ENCODE measurements around the gene ELP2.

The ELP2 gene

DNA sequence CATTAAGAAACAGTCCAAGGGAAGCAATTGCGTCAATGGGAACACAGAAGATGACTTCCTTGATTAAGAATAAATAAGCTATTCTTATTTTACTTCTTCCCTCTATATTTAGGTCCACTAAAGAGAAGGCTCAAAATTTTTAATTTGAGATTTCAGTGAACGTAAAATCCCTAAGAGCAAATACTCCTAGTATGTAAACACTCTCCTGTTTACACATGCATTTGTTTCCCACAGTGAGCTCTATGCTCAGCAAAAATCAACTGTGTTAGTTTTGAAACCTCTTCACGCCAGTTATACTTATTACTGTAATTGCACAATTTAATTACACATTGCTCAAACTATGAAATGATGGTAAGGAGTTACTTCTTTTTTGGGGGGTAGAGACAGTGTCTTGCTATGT lies 9.4 kb upstream of the ELP2 start:
- in situ Hi-C loops (cut with HindIII; ENCODE audit: low sequenced_read_pairs), result no loop called here

- in situ Hi-C loops (cut with HindIII; ENCODE audit: low sequenced_read_pairs), result no loop called here
Measured at GRCh38 chr18:36124841-36125240, 4.9 kb upstream of the ELP2 start.

GRCh38 chr18:36126668-36127067 lies 3.0 kb upstream of the ELP2 start:
- in situ Hi-C loops (cut with HindIII; ENCODE audit: low sequenced_read_pairs), result no loop called here

- in situ Hi-C loops (cut with HindIII; ENCODE audit: low sequenced_read_pairs), result no loop called here
Measured at GRCh38 chr18:36127836-36128529, 1.7 kb upstream of the ELP2 start.

DNA sequence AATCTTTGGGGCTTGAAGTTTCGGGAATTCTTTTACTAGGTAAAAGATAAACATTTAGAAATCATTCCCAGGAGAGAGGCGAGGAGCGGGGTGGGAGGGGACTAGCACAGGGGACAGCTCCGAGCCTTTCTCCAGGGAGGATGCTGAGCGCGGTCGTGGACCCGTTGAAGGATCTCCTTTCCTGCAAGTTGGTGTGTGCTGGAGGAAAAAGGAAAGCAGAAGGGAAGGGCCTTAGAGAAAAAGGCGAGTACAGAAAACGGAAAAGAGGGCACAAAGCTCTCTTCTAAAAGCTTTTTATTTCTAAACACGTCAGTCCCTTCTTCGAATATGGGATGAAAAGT lies 1.2 kb upstream of the ELP2 start:
- in situ Hi-C loops (cut with HindIII; ENCODE audit: low sequenced_read_pairs), result no loop called here

DNA sequence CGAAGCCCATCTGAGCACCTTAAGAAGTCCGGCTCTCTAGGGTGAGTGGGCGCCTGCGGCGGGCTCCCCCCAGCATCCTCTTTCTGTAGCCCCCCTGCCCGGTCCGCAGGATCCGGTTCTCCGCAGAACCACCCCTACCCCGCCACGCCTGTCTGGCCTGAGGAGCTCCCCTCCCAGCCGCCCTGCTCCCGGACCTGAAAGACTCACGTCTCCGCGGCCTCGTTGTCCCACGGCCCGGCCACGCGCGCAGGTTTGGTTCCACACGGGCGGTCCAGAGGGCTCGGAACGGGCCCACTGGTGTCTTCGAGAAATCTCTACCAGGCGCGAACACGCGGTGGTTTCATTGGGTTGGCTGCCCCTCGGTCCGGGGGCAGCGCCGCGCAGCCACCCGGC lies 796 bp upstream of the ELP2 start:
- in situ Hi-C loops (cut with HindIII; ENCODE audit: low sequenced_read_pairs), result no loop called here

GRCh38 chr18:36130039-36130831 lies 536 bp downstream of the ELP2 start:
- in situ Hi-C loops (cut with HindIII; ENCODE audit: low sequenced_read_pairs), result no loop called here

DNA sequence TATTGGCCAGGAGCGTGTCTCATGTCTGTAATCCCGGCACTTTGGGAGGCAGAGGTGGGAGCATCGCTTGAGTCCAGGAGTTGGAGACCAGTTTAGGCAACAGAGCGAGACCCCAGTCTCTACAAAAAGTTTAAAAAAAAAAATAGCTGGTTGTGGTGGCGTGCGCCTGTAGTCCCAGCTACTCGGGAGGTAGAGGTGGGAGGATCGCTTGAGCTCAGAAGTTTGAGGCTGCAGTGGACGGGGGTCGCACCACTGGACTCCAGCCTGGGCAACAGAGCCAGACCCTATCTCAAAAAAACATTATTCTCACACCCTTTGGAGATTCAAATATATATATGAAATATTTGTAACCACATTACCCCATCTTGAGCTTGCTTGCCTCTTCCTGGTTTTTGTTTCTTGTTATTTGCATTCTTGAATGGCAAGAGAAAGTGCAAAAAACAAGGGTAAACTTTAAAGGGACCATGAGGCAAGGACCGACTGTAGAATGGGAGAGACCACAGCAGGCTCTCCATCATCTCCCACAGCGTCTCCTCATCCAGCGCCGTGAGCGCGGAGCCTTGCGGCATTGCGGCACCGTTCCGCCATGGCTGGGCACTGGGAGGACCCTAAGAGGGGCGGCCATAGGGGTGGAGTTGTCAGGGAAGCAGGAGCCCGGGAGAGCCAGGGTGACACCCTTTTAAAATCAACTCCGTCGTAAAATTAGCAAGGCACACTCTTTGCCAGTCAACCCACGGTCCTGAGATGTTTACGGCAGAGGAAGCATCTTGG lies 1.4 kb downstream of the ELP2 start:
- in situ Hi-C loops (cut with HindIII; ENCODE audit: low sequenced_read_pairs), result no loop called here

- in situ Hi-C loops (cut with HindIII; ENCODE audit: low sequenced_read_pairs), result no loop called here
Measured at GRCh38 chr18:36131692-36132483, 2.2 kb downstream of the ELP2 start.

- in situ Hi-C loops (cut with HindIII; ENCODE audit: low sequenced_read_pairs), result no loop called here
Measured at GRCh38 chr18:36132756-36133155, 3.1 kb downstream of the ELP2 start.

- in situ Hi-C loops (cut with HindIII; ENCODE audit: low sequenced_read_pairs), result no loop called here
Measured at GRCh38 chr18:36135264-36135663, 5.6 kb downstream of the ELP2 start.

- in situ Hi-C loops (cut with HindIII; ENCODE audit: low sequenced_read_pairs), result no loop called here
Measured at GRCh38 chr18:36139245-36139644, 9.5 kb downstream of the ELP2 start.

DNA sequence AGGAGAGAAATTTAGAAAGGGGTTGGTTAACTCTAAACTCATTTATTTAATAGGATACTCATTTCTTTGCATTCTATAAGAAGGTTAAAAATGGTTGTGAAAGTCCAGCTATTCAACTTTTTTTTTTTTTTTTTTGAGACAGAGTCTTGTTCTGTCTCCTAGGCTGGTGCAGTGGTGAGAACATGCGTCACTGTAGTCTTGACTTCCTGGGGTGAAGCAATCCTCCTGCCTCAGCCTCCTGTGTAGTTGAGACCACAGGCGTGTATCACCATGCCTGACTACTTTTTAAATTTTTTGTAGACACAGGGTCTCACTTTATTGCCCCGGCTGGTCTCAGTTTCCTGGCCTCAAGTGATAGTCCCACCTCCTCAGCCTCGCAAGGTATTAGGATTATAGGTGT lies 11.9 kb downstream of the ELP2 start:
- in situ Hi-C loops (cut with HindIII; ENCODE audit: low sequenced_read_pairs), result no loop called here

GRCh38 chr18:36142751-36143150 lies 13.1 kb downstream of the ELP2 start:
- in situ Hi-C loops (cut with HindIII; ENCODE audit: low sequenced_read_pairs), result no loop called here

GRCh38 chr18:36143391-36143790 lies 13.7 kb downstream of the ELP2 start:
- in situ Hi-C loops (cut with HindIII; ENCODE audit: low sequenced_read_pairs), result no loop called here

DNA sequence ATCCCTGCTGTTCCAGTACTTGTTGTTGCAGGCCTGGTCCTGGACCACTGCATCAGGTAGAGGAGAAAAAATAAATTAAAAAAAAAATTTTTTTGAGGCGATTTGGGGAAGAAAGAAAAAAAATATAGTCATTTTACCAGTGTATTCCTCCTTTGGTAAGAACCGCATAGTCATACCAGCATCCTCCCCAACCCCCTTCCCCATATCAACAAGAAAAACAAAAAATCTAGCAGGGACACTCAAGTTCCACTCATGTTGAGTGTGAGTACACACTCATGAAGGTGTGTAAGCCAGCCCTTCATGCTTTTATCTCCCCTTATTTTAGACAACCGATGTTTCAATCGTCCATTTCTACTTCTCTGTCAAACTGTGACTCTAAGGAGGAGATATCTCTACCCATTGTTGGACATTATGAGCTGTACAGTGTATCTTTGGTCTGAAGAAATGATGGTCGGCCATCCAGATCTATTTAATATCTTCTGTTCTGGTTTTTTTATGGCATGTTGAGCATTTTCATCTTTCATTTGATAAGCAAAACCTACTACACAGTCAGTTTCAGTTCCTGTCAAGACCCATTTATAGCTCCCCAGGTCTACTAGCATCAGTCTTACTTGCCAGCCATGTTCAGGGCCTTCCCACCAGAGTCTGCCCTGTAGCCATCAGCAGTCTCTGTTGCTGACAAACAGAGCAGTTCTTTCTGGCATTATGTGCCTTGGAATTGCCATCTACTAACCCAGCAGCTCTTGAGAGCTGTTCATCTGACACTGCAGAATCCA lies 20.0 kb downstream of the ELP2 start:
- in situ Hi-C loops (cut with HindIII; ENCODE audit: low sequenced_read_pairs), result no loop called here

DNA sequence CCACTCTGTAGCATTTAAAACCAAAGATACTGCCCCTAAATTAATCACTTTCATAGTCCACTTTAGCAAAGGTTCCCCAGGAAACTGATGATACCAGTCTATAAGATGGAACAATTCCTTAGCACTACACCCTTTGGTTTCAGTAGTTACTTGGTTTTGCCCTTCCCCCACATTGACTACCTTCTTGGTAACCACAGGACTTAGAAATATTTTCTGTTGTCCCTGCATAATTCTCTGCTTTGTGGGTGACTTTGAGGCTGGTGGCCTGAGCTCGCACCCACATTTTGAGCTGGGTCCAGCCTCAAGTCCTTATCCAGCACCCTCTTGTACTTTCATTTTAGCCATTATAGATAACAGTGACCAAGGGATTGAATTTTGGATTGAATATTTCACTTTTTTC lies 23.1 kb downstream of the ELP2 start:
- in situ Hi-C loops (cut with HindIII; ENCODE audit: low sequenced_read_pairs), result no loop called here

GRCh38 chr18:36153203-36153602 lies 23.5 kb downstream of the ELP2 start:
- in situ Hi-C loops (cut with HindIII; ENCODE audit: low sequenced_read_pairs), result no loop called here

DNA sequence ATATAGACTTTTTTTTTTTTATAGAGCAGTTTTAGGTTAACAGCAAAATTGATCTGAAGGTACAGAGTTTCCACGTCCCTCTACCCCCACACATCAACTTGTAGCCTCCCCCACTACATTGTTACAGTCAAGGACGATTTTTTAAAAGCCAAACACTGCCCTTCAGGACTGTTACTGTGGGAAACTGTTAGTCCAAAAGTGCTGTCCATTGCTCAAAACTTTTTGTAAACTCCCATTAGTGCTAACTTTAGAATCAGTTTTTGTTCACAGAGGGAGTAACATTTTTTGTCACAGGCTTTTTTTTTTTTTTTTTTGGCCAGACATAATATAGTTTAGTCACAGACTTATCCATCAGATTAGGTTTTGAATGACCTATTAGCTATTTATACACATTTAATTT lies 24.1 kb downstream of the ELP2 start:
- in situ Hi-C loops (cut with HindIII; ENCODE audit: low sequenced_read_pairs), result no loop called here
